ENCODE results near the gene CCDC50.

The CCDC50 gene

GRCh38 chr3:191350396-191351090 lies 21.3 kb downstream of the CCDC50 start:
- no peak for DNase-seq

- no peak for DNase-seq
Measured at GRCh38 chr3:191352014-191352413, 22.8 kb downstream of the CCDC50 start.

GRCh38 chr3:191353022-191353777 lies 24.0 kb downstream of the CCDC50 start:
- DNase-seq: no peak

- peak; percentile 6 for DNase-seq
Measured at GRCh38 chr3:191355406-191355805, 26.2 kb downstream of the CCDC50 start.

GRCh38 chr3:191356631-191357439 lies 27.6 kb downstream of the CCDC50 start:
- no peak for DNase-seq

GRCh38 chr3:191357909-191358308 lies 28.7 kb downstream of the CCDC50 start:
- no peak for DNase-seq

GRCh38 chr3:191358929-191359328 lies 29.7 kb downstream of the CCDC50 start:
- no peak for DNase-seq

- DNase-seq: no peak
Measured at GRCh38 chr3:191360620-191361019, 31.4 kb downstream of the CCDC50 start.

- DNase-seq: no peak
Measured at GRCh38 chr3:191361456-191361855, 32.3 kb downstream of the CCDC50 start.

- no peak for DNase-seq
Measured at GRCh38 chr3:191362037-191362436, 32.8 kb downstream of the CCDC50 start.

GRCh38 chr3:191362524-191363090 lies 33.4 kb downstream of the CCDC50 start:
- peak; percentile 18 for DNase-seq

GRCh38 chr3:191363221-191363620 lies 34.0 kb downstream of the CCDC50 start:
- no peak for DNase-seq

- DNase-seq: no peak
Measured at GRCh38 chr3:191366675-191367074, 37.5 kb downstream of the CCDC50 start.

GRCh38 chr3:191368755-191369615 lies 39.8 kb downstream of the CCDC50 start:
- DNase-seq: no peak

- DNase-seq: no peak
Measured at GRCh38 chr3:191369616-191370010, 40.4 kb downstream of the CCDC50 start.

- no peak for DNase-seq
Measured at GRCh38 chr3:191372122-191372521, 42.9 kb downstream of the CCDC50 start.

- DNase-seq: no peak
Measured at GRCh38 chr3:191373327-191373726, 44.1 kb downstream of the CCDC50 start.

GRCh38 chr3:191376516-191377141 lies 47.4 kb downstream of the CCDC50 start:
- no peak for DNase-seq

- DNase-seq: no peak
Measured at GRCh38 chr3:191378142-191378812, 49.1 kb downstream of the CCDC50 start.

- DNase-seq: no peak
Measured at GRCh38 chr3:191379446-191379845, 50.3 kb downstream of the CCDC50 start.

GRCh38 chr3:191380001-191380400 lies 50.8 kb downstream of the CCDC50 start:
- DNase-seq: no peak
